Hippocampal formation (tissue), 2 donors: ENCODE measurements around the gene NR4A3.
A peak's percentile ranks its signal among the peaks of the same experiment; 100 is the strongest.
"Not testable (repeated sequence)": the region's sequence is repeated elsewhere in the genome, so short reads cannot be mapped to it uniquely, and the experiment has no call there.

Source experiments
- DNase-seq, 2 donors: peaks; one replicate each; lab custom pipeline; 2025; lab: John Stamatoyannopoulos, UW

The NR4A3 gene

GRCh38 chr9:99821396-99822108 lies at the start of gene NR4A3:
TSS of gene NR4A3 (plus strand) at chr9:99821885. CDS start at chr9:99828043, 6,158 bp downstream.
- DNase-seq = peak; percentile 88 to 94

DNA sequence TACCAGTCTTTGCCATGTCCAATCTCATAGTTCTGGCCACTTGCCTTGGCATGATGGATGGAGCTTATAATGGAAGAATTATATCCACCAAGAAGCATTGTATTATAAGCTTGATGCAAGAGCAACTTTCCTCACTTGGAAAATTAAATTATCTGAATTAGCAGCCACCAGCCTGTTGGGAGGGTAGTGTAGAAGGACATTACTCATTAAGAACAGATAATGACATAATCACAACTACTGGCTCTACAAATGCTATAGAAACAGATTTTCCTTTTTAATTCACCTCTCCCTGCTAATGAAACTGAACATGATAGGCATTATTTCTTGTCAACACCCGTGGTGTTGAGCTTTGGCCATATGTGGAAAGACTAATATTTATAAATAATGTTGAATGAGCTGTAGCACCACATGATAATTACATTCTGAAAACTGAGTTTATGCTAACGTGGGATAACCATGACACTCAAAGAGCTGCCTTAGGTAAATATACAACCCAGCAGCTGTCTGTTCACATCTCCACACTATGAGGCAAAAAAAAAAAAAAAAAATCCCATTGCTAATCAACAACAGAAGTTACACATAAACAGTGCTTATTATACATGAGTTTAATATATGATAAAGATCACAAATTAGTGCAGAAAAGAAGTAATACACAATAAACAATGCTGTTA lies 48.1 kb upstream of the NR4A3 start:
- no peak for DNase-seq

DNA sequence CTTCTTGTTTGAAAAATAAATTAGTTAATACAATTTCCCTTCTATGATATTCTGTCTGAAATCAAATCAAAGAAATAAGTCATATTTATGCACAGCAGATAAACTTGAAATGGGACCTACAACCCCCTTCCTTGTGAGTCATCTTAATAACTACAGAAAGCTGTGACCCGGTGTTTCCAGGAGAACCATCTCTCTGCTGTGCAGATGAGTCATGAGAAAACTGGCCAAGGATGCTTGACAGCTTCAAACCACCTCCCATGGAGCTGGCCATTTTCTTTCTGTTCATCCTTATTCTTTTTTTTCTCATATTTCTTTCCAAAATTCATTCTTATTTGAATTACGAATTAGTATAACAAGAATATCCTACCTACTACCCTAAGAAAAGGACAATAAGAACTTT lies 43.4 kb upstream of the NR4A3 start:
- no peak for DNase-seq

GRCh38 chr9:99778836-99779235 lies 42.8 kb upstream of the NR4A3 start:
- no peak for DNase-seq

DNA sequence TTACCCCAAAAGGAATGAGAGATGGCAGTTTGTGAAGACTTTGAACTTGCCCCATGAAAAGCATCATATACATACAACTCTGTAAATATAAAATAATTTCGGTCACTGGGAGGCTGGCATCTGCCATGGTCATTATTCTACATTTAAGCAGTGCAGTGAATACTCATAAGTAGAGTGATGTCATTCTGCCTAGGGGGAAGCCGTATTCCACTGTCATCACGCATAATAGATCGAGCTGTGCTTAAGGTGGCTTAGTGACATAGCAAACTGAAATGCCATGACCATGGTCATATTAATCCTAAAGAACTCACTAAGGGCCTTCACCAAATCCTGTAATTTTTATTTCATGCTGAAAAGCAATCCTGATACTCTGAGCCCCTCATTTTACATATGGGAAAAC lies 42.4 kb upstream of the NR4A3 start:
- no peak for DNase-seq

DNA sequence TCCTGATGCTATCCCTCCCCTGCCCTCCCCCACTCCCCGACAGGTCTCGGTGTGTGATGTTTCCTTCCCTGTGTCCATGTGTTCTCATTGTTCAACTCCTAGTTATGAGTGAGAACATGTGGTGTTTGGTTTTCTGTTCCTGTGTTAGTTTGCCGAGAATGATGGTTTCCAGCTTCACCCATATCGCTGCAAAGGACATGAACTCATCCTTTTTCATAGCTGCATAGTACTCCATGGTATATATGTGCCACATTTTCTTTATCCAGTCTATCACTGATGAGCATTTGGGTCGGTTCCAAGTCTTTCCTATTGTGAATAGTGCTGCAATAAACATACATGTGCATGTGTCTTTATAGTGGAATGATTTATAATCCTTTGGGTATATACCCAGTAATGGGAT lies 39.3 kb upstream of the NR4A3 start:
- DNase-seq = not testable (repeated sequence)

DNA sequence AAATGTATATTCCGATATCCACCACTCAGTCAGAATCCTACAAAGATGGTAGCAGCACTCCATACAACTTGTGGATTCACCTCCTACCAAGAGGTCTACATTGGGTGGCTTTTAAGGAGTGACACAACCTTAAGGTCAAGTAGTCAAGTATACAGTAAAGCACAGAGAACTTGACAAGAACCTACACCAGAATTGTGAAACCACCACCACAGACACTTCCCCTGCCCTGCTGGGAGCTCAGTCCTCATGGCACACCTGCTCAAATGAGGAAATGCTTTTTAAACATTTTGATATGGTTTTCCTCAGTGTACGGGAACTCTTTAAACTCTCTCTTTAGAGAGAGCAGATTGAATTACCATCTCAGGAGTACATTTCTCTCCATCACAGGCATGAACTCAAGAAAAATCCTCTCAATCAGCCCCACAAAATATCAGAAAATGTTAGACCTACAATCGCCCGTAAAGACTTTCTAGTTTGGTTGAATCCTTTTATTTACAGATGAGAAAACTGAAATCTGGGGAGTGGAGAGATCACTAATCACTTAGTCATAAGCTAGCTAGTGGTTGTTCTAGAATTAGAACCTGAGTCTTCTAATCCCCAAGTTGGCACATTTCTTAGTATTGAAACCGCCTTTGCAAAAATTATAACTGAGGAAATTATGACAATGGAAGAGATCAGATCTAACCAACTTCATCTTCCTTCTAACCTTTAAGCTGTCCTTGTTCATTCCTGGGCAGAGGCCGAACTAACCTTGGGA lies 38.5 kb upstream of the NR4A3 start:
- DNase-seq = no peak

GRCh38 chr9:99783799-99784198 lies 37.9 kb upstream of the NR4A3 start:
- DNase-seq = no peak

DNA sequence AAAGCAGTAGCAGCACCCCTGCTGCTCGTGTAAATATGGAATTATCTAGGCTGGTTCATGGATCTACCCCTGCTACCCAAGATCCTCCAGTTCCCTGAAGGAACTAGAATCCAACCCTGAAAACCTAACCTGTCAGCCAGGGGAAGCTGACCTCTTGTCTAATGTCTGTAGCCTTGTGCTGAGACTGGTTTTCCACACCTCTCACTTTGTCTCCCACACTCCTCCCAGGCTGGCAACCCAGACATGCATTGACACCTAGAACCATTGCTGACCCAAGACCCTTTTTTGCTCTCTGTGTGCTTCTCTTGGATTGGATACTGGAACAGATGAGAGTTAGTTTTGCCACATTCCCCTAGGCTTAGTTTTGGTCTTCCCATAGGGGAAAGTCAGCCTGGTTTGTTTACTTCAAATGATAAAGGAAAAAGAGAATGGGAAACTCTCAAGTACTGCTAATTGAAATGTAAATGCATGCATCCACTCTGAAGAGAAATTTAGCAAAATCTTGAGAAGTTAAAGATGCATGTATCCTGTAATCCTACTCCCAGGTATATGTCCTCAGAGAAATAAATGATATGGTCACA lies 36.6 kb upstream of the NR4A3 start:
- no peak for DNase-seq

DNA sequence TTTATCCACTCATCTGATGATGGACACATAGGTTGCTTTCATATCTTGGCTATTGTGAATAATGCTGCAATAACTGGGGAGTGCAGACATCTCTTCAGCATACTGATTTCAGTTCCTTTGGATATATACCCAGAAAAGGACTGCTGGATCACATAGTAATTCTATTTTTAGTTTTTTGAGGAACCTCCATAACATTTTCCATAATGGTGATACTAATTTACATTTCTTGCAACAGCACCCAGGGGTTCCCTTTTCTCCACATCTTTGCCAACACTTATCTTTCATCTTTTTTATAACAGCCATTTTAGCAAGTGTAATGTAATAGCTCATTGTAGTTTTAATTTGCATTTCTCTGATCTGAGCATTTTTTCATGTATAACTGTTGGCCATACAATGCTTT lies 34.1 kb upstream of the NR4A3 start:
- DNase-seq = no peak

DNA sequence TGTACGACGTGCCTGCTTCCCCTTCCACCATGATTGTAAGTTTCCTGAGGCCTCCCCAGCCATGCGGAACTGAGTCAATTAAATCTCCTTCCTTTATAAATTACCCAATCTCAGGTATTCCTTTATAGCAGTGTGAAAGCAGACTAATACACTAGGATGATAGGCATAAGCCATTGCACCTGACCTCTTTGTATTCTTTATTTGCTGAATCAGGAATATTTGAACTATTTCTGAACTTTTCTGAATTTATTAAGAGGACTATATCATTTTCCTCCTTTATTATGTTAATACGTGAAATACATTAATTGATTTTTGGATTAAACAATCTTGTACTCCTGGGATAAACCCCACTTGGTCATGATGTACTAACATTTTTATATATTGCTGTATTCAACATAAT lies 28.2 kb upstream of the NR4A3 start:
- no peak for DNase-seq

DNA sequence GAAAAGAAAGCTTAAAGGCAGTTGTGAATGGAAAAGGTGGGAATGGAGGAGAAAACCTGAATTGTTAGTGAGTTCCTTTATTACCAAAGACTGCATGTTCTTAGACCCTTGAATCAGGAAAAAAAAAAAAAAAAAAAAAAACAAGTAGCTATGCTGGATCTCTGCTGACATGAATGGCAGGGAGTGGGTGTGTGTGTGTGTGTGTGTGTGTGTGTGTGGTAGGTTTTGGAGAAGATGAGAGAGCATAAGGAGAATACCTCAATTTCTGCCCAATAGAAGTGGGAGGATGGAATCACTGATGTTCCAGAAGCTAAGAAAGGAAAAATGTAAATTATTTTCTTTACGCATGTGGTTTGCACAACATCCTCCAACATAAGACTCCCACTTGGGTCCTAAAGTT lies 25.5 kb upstream of the NR4A3 start:
- DNase-seq = peak in 1 of 2 donors; percentile 6

DNA sequence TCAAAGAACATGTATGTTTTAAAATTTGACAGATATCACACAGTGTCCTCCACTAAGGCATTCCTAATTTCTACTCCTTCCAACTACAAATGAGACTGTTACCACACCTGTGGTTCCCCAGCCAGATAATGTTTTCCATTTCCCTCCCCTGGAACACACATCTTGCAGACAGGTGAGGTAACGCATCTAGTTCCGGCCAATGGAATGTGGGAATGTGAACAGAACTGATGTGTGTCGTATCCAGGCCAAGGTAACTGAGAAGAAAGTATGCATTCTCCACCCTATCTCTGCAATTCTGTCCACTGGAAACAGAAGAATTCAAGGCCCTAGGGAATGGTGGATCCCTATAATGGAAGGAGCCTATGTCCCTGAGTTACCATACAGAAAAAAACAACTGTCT lies 19.9 kb upstream of the NR4A3 start:
- DNase-seq = no peak

- no peak for DNase-seq
These were observed 18.0 kb upstream of the NR4A3 start for GRCh38 chr9:99803694-99804093.

- DNase-seq = peak in 1 of 2 donors; percentile 32
These were observed 14.3 kb upstream of the NR4A3 start for GRCh38 chr9:99807276-99807852.

DNA sequence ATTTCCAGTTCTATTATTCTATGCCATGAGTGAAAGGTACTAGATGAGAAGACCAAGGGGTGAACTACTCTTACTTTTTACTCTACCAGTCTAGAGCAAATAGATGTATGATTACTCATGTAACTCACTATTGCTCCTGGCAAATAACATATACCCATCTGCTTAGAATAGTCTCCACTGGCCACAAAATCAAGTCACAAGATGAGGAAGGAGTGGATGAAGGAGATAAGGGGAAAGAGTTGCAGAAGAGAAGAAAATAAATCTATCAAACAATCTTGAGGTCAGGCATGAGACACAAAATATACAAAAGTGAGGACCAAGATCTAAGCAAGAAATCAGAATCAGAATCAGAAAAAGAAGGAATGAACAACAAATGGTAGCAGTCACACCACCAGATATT lies 13.7 kb upstream of the NR4A3 start:
- no peak for DNase-seq

DNA sequence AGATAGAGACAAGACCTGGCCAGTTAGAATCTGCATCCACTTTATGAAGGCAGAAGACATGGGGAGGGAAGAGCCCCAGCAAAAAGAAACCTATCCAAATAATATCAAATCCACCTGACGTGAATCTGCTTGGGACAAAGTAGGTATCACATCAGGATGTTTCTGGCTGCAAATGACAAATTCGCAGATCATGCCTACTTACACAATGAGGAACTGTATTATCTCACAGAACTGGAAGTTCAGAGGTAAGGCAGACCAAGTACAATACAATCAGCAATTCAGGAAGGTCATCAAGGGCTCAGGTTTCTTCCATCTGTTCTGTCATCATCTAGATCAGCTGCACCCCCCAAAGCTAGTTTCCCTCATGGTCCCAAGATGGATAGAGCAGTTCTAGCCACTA lies 13.2 kb upstream of the NR4A3 start:
- DNase-seq = no peak

GRCh38 chr9:99809586-99810319 lies 11.9 kb upstream of the NR4A3 start:
- DNase-seq = no peak

GRCh38 chr9:99811172-99811571 lies 10.5 kb upstream of the NR4A3 start:
- DNase-seq = no peak

DNA sequence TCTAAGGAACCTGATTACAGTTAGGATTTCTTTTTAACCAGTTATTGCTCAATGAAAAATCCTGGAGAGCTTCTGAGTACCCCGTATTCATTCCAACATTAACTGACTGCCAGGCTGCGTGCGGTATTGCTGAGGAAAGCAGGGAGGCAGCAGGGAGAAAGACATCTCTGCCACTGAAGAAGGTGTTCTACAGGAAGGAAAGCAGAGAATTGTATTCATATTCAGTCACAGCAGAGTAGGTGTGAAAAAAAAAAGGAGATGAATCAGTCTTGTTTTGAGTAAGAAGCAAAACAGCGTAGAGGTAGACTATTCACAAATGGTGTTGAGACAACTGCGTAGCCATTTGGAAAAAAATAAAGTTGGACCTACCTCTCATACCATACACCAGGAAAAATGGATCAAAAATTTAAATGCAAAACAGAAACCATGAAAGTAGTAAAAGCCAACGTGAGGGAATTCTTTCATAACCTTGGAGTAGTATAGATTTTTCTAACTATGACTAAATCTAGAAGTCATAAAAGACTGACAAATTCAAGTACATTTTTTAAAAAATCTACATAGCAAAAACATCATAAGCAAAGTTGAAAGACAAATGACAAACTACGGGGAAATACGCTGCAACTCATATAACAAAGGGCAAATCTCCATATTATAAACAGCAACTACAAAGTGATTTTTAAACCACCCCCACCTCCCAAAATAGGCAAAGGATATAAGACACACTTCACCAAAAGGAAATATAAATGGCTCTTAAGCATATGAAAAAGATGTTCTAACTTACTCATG lies 9.9 kb upstream of the NR4A3 start:
- no peak for DNase-seq

GRCh38 chr9:99813739-99814138 lies 7.9 kb upstream of the NR4A3 start:
- no peak for DNase-seq
